K562 (cell line): Measurements from ENCODE around the gene B2M. TPM values are rescaled to one million over a fixed set of nuclear protein-coding genes. Genes with fewer than 3 reads are reported as not detected.
A peak's percentile ranks its signal among the peaks of the same experiment; 100 is the strongest.

Experiments
- ELF2 ChIP-seq: fragments of 250-450 bp; sonication (Bioruptor Pico); IDR thresholded peaks from 2 replicates; pipeline ENCODE4 v1.5.0; 2021; ENCODE audit warnings: mild to moderate bottlenecking
- ETV6 ChIP-seq, 3 experiments: fragments of 150-350 bp in 1 of 3; sonication (generic) in 1 of 3; formaldehyde crosslinking in 1 of 3; IDR thresholded peaks; 2 replicates each; pipeline versions ENCODE4 v1.6.1 to v1.8.0; 2014 to 2022; ENCODE audit warnings: borderline replicate concordance in 2 of 3, low read depth in 2 of 3, antibody characterized with exemption in 1 of 3, low read length in 1 of 3, mild to moderate bottlenecking in 1 of 3, missing genetic modification reagents in 1 of 3
- GMEB1 ChIP-seq: fragments of 250-450 bp; sonication (Bioruptor Pico); IDR thresholded peaks from 2 replicates; pipeline ENCODE4 v1.4.0; 2020; ENCODE audit warnings: mild to moderate bottlenecking
- HMGN3 ChIP-seq: IDR thresholded peaks from 2 replicates; pipeline ENCODE4 v1.6.1; 2011; ENCODE audit warnings: borderline replicate concordance, low read depth, mild to moderate bottlenecking, mixed read lengths, low read length; ENCODE audit not compliant: insufficient read length; ENCODE audit errors: extremely low read depth
- HNRNPL ChIP-seq: fragments of 200-400 bp; formaldehyde crosslinking; IDR thresholded peaks from 2 replicates; pipeline ENCODE4 v1.6.1; 2017; ENCODE audit warnings: low read depth, mild to moderate bottlenecking, low read length
- IRF1 ChIP-seq: sonication (generic); formaldehyde crosslinking; IDR thresholded peaks from 2 replicates; pipeline ENCODE4 v1.8.0; 2022; ENCODE audit warnings: missing genetic modification reagents, mild to moderate bottlenecking, borderline replicate concordance
- MLLT1 ChIP-seq, 2 experiments: fragments of 450-650 bp; IDR thresholded peaks; 2 replicates each; pipeline ENCODE4 v1.6.1; 2016
- MLX ChIP-seq, 2 experiments: fragments of 450-650 bp in 1 of 2; sonication (generic) in 1 of 2; formaldehyde crosslinking; conservative IDR thresholded peaks; 2 replicates each; pipeline versions ENCODE4 v1.4.0 to v1.8.1; 2020 to 2022; ENCODE audit warnings: mild to moderate bottlenecking in 1 of 2, missing genetic modification reagents in 1 of 2
- NCOA6 ChIP-seq: fragments of 450-650 bp; IDR thresholded peaks from 2 replicates; pipeline ENCODE4 v1.6.1; 2017; ENCODE audit warnings: mild to moderate bottlenecking
- NKRF ChIP-seq: fragments of 450-650 bp; IDR thresholded peaks from 2 replicates; pipeline ENCODE4 v1.6.1; 2016; ENCODE audit warnings: borderline replicate concordance
- NR2F6 ChIP-seq: fragments of 450-650 bp; formaldehyde crosslinking; IDR thresholded peaks from 2 replicates; pipeline ENCODE4 v1.4.0; 2020; ENCODE audit warnings: mild to moderate bottlenecking
- NR3C1 ChIP-seq: sonication (generic); formaldehyde crosslinking; IDR thresholded peaks from 2 replicates; pipeline ENCODE4 v1.8.1; 2022; ENCODE audit warnings: missing genetic modification reagents
- SETDB1 ChIP-seq: IDR thresholded peaks from one replicate; pipeline ENCODE4 v1.6.1; 2012; ENCODE audit warnings: low read length, control low read depth, inconsistent platforms
- SIN3A ChIP-seq, 2 experiments: fragments of 150-350 bp in 1 of 2; IDR thresholded peaks; 2 replicates each; pipeline ENCODE4 v1.6.1; 2011 to 2016; ENCODE audit warnings: borderline replicate concordance in 2 of 2, low read depth in 2 of 2, low read length in 2 of 2, mild to moderate bottlenecking in 2 of 2, moderate library complexity in 2 of 2; ENCODE audit not compliant: control insufficient read depth in 1 of 2
- TFAM ChIP-seq: fragments of 250-450 bp; sonication (Bioruptor Pico); conservative IDR thresholded peaks from 2 replicates; pipeline ENCODE4 v1.5.0; 2021; ENCODE audit warnings: mild to moderate bottlenecking, moderate library complexity
- ZNF212 ChIP-seq: fragments of 450-650 bp; formaldehyde crosslinking; IDR thresholded peaks from 2 replicates; pipeline ENCODE4 v1.4.0; 2020; ENCODE audit warnings: mild to moderate bottlenecking
- ZNF444 ChIP-seq: fragments of 250-450 bp; sonication (Bioruptor Pico); IDR thresholded peaks from 2 replicates; pipeline ENCODE4 v1.4.0; 2020; ENCODE audit warnings: mild to moderate bottlenecking, moderate library complexity
- ZNF551 ChIP-seq: fragments of 250-450 bp; sonication (Bioruptor Pico); IDR thresholded peaks from 2 replicates; pipeline ENCODE4 v1.5.0; 2021; ENCODE audit warnings: mild to moderate bottlenecking, moderate library complexity
- ZSCAN32 ChIP-seq: fragments of 450-650 bp; formaldehyde crosslinking; IDR thresholded peaks from 2 replicates; pipeline ENCODE4 v1.4.0; 2020; ENCODE audit warnings: mild to moderate bottlenecking, moderate library complexity
- polyA plus RNA-seq, 8 experiments: library from polyadenylated mRNA; depleted of rRNA in 4 of 8; stranded (reverse) in 5 of 8; unstranded in 3 of 8; fragments of >200 nt; fragmentation: Nextera tagmentation in 2 of 8; fragmentation: Illumina TruSeq in 1 of 8; extraction: Ambion mirVana in 2 of 8; extraction: Trizol in 1 of 8; gene quantifications; 2 replicates each; pipeline versions ENCODE4 v1.2.1 to v1.2.3, GENCODE V29; 2011 to 2014; ENCODE audit warnings: inconsistent platforms in 1 of 8, missing spikeins in 1 of 8
- total RNA-seq, 7 experiments: library from RNA; depleted of rRNA in 6 of 7; stranded (reverse); fragments of >200 nt in 6 of 7; fragmentation: Illumina TruSeq in 2 of 7; extraction: Trizol in 2 of 7; gene quantifications; 2 replicates each; pipeline versions ENCODE4 v1.2.1 to v1.2.3, GENCODE V29; 2011 to 2021; ENCODE audit warnings: low replicate concordance in 1 of 7

B2M gene
- total and polyA plus RNA-seq, 9 of the 15 experiments (the other 6 are each of a cell fraction or from before 2014, with no cell fraction given) = 460 to 3,138 (median 1,032) TPM

- TF ChIP-seq NKRF (no peak), NCOA6 (no peak), ETV6 (IDR thresholded peaks at IDR 0.05; ENCODE audit: borderline replicate concordance in 1 of 2, low read depth in 2 of 2, low read length in 1 of 2) (no peak), ETV6 (CRISPR knock-in tag; IDR thresholded peaks at IDR 0.05; ENCODE audit: borderline replicate concordance) (no peak; the same call in 1 of the 2 replicates), SETDB1 (no peak), ZNF212 (CRISPR knock-in tag) (no peak), HNRNPL (peak; percentile 92), ZNF551 (CRISPR knock-in tag) (no peak), ZNF444 (CRISPR knock-in tag) (no peak), SIN3A (IDR thresholded peaks at IDR 0.05; ENCODE audit: borderline replicate concordance in 2 of 2, control insufficient read depth in 1 of 2, low read depth in 2 of 2, low read length in 2 of 2) (peak in 1 of 2 experiments; percentile 69; a peak in 1 of 4 replicates), NR2F6 (CRISPR knock-in tag) (no peak), GMEB1 (peak; percentile 57), TFAM (no peak), IRF1 (CRISPR knock-in tag) (peak; percentile 82; the same call in 1 of the 2 replicates), ZSCAN32 (CRISPR knock-in tag) (no peak), NR3C1 (CRISPR knock-in tag) (peak; percentile 94), MLX (CRISPR knock-in tag; conservative IDR thresholded peaks at IDR 0.05) (peak in 1 of 2 experiments; percentile 89; a peak in 1 of 4 replicates), HMGN3 (peak; percentile 85), MLLT1 (IDR thresholded peaks at IDR 0.05) (peak in 1 of 2 experiments; percentile 38; a peak in 2 of 4 replicates), ELF2 (CRISPR knock-in tag) (peak; percentile 14; the same call in 1 of the 2 replicates)
These were observed 47.7 kb upstream of the B2M start, which contains the start of gene SPG11 (continued) for GRCh38 chr15:44663410-44664308.
